HEK293 (cell line): ENCODE measurements around the gene CHRM5.

ENCODE experiments used
- ZNF146 ChIP-seq: fragments of 450-650 bp; formaldehyde crosslinking; IDR thresholded peaks from 2 replicates; pipeline ENCODE4 v1.5.1; 2016; ENCODE audit warnings: missing biosample characterization, missing genetic modification characterization
- ZNF354C ChIP-seq: fragments of 450-650 bp; formaldehyde crosslinking; IDR thresholded peaks from 2 replicates; pipeline ENCODE4 v1.5.1; 2016; ENCODE audit warnings: missing biosample characterization, missing genetic modification characterization, low read depth, borderline replicate concordance
- ZNF558 ChIP-seq: fragments of 450-650 bp; formaldehyde crosslinking; IDR thresholded peaks from 2 replicates; pipeline ENCODE4 v1.5.1; 2016; ENCODE audit warnings: missing biosample characterization, missing genetic modification characterization
- ZNF585B ChIP-seq: fragments of 450-650 bp; formaldehyde crosslinking; IDR thresholded peaks from 2 replicates; pipeline ENCODE4 v1.5.1; 2016; ENCODE audit warnings: missing biosample characterization, missing genetic modification characterization
- ZNF701 ChIP-seq: fragments of 450-650 bp; formaldehyde crosslinking; IDR thresholded peaks from 2 replicates; pipeline ENCODE4 v1.5.1; 2016; ENCODE audit warnings: missing biosample characterization, missing genetic modification characterization
- TF ChIP-seq, protein P1 (sequence below): fragments of 450-650 bp; formaldehyde crosslinking; IDR thresholded peaks from 2 replicates; pipeline ENCODE4 v1.5.1; 2016; ENCODE audit warnings: missing biosample characterization, missing genetic modification characterization
- TF ChIP-seq, protein P2 (sequence below): fragments of 450-650 bp; formaldehyde crosslinking; IDR thresholded peaks from 2 replicates; pipeline ENCODE4 v1.5.1; 2016; ENCODE audit warnings: missing biosample characterization, missing genetic modification characterization
- TF ChIP-seq, protein P3 (sequence below): fragments of 450-650 bp; formaldehyde crosslinking; IDR thresholded peaks from 2 replicates; pipeline ENCODE4 v1.5.1; 2016; ENCODE audit warnings: missing biosample characterization, missing genetic modification characterization

DNA sequence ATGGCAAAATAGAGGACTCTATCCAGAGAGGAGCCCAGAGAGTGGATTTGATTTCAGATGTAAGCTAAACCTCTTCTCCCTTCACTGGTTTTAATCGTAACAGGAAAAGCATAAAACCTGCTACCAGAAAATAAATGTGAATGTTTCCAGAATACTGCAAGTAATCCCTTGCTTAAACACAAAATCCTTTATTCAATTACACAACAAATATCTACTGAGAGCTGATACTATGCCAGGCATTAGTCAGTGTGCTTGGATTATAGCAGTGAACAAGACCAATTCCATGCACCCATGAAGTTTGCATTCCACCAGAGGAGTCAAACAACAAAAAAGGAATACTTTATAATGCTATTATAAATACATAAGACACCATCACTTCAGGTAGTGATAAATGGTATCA lies 55.6 kb downstream of the CHRM5 start:
- TF ChIP-seq ZNF354C (tag by site-specific recombination) (no peak), ZNF585B (tag by site-specific recombination) (no peak), ZNF701 (no peak), ZNF558 (tag by site-specific recombination) (no peak), ZNF146 (tag by site-specific recombination) (no peak)
- TF ChIP-seq, protein P1, sequence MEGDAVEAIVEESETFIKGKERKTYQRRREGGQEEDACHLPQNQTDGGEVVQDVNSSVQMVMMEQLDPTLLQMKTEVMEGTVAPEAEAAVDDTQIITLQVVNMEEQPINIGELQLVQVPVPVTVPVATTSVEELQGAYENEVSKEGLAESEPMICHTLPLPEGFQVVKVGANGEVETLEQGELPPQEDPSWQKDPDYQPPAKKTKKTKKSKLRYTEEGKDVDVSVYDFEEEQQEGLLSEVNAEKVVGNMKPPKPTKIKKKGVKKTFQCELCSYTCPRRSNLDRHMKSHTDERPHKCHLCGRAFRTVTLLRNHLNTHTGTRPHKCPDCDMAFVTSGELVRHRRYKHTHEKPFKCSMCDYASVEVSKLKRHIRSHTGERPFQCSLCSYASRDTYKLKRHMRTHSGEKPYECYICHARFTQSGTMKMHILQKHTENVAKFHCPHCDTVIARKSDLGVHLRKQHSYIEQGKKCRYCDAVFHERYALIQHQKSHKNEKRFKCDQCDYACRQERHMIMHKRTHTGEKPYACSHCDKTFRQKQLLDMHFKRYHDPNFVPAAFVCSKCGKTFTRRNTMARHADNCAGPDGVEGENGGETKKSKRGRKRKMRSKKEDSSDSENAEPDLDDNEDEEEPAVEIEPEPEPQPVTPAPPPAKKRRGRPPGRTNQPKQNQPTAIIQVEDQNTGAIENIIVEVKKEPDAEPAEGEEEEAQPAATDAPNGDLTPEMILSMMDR (tag by site-specific recombination): no peak
- TF ChIP-seq, protein P2, sequence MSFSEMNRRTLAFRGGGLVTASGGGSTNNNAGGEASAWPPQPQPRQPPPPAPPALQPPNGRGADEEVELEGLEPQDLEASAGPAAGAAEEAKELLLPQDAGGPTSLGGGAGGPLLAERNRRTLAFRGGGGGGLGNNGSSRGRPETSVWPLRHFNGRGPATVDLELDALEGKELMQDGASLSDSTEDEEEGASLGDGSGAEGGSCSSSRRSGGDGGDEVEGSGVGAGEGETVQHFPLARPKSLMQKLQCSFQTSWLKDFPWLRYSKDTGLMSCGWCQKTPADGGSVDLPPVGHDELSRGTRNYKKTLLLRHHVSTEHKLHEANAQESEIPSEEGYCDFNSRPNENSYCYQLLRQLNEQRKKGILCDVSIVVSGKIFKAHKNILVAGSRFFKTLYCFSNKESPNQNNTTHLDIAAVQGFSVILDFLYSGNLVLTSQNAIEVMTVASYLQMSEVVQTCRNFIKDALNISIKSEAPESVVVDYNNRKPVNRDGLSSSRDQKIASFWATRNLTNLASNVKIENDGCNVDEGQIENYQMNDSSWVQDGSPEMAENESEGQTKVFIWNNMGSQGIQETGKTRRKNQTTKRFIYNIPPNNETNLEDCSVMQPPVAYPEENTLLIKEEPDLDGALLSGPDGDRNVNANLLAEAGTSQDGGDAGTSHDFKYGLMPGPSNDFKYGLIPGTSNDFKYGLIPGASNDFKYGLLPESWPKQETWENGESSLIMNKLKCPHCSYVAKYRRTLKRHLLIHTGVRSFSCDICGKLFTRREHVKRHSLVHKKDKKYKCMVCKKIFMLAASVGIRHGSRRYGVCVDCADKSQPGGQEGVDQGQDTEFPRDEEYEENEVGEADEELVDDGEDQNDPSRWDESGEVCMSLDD (tag by site-specific recombination): no peak
- TF ChIP-seq, protein P3, sequence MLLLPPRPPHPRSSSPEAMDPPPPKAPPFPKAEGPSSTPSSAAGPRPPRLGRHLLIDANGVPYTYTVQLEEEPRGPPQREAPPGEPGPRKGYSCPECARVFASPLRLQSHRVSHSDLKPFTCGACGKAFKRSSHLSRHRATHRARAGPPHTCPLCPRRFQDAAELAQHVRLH (tag by site-specific recombination): no peak
